ENCODE results near the gene NME9.

The NME9 gene

DNA sequence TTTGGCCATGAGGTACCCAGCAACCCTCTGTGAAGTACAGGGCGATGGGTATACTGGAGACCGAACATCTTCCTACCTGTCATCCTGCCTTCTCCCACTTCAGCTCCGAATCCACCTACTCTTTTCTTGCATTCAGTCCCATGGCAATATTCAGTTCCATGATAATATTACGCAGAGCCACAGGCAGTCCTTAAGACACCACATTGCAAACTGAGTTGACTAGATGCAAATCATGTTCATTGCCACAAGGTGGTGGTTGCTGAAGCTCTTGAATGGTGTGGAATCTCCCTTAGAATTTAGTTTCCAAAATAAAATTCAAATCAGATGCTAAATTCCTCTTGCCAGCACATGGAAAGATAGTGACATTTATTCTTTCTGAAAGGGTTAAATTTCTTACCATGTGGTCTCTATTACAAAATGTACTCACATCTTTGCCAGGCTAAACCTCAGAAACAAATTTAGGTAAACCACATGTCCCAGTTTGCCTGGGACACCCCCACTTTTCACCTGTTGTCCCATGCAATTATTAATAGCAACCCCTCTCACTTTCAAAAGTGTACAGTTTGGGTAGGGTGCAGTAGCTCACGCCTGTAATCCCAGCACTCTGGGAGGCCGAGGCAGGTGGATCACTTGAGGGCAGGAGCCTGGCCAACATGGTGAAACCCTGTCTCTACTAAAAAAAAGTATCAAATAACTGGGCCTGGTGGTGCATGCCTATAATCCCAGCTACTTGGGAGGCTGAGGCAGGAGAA, 1.7 kb upstream of the NME9 start:
- peak in 1 of 2 experiments; percentile 9 for DNase-seq

DNA sequence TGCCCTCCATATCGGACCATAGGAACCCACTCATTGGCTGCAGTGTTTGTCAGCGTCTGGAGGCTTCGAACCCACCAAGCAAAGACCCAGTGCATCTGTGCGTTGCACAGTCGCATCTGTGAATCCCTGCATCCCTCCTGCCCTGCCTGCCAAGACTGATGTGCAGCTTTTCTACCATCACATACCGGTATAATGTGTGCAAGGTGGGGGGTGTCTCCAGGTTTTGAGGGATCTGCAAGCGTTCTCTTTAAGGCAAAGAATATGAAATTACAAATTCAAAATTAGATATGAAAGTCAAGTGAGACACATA, 288 bp upstream of the NME9 start:
- no peak for DNase-seq

DNA sequence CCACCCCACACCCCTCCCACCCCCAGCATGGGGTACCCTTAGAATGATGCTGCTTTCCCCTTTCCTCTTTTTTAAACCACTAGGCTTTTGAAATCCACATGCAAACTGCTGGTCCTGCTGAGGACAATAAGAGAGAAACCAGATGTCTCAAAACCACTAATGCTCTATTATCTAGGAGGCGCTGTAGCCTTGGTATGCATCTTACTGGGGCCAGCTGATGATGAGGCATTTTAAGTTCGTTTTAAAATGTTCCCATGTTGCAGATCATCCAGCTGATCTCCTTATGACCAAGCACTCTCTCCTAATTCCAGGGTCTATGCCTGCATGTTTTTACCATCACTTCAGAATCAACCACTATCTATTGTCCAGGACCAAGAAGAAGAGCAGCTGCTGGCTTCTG, 1.3 kb downstream of the NME9 start:
- peak in 1 of 2 experiments; percentile 6 for DNase-seq

DNA sequence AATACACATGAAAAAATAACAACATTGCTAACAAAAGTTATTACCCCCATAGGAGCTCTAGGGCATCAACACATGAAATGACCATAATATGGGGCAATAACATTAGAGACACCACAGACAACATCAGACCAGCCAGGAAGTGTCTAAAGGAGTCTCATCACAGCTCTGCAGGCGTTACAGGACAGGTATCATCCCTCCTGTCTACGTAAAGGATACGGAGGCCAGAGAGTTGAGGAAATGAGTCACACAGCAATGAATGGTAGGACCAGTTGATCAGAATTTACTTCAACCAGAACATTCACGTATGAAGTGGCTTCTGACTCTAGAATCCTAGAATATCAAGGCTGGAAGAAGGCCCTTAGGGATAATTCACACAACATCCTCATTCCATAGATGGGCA, 1.8 kb downstream of the NME9 start:
- DNase-seq: no peak

DNA sequence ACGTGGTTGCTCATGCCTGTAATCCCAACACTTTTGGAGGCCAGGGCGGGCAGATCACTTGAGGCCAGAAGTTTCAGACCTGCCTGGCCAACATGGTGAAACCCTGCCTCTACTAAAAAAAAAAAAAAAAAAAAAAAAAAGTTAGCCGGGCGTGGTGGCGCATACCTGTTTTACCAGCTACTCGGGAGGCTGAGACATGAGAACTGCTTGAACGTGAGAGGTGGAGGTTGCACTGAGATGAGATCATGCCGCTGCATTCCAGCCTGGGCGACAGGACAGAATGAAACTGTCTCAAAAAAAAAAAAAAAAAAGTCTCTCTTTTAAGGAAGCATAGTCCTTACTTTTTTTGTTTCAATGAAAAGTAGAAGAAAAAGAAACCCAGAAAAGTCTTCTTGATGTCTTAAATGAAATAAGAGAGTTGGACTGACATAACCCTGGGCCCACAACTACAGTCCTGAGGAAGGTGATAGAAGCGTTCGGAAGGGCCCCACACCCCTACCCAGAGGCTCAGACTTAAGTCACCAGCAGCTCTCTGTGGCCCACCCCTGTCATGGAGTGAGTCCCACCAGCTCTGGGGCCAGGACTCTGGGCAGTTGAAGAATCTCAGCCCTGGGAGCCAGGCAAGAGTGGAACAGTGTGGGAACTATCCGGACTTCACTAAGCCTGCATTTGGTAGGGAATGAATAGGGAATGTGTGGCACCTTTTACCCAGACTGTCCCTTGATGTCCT, 2.6 kb downstream of the NME9 start:
- no peak for DNase-seq

DNA sequence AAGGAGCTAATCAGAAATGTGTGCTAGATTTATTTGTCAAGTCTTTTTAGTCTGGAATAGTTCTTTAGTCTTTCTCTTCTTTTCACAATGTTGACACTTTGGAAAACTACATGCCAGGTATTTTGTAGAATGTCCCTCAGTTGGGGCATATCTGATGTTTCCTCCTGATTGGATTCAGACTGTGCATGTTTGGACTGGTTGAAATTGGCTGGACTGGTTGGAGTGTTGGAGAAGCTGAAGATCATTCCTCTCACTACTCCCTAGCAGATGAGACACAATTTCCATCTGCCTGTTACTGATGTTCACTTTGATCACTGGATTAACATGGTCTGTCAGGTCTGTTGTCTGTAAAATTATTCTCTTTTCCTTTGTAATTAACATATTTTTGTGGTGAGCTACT, 3.7 kb downstream of the NME9 start:
- no peak for DNase-seq

DNA sequence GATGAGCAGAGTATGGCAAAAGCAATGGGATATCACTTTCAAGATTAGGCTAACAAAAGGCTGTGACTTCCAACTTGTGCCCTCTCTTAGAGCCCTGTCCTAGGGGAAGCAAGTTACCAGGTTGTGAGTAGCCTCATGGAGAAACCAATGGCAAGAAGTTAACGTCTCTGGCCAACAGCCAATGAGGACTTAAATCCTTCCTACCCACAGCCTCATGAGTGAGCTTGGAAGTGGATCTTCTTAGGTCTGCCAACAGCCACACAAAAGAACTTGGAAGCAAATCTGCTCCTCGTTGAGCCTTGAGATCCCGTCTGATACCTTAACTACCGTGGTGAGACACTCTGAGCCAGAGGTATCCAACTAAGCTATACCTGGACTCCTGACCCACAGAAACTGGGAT, 5.7 kb downstream of the NME9 start:
- DNase-seq: no peak

DNA sequence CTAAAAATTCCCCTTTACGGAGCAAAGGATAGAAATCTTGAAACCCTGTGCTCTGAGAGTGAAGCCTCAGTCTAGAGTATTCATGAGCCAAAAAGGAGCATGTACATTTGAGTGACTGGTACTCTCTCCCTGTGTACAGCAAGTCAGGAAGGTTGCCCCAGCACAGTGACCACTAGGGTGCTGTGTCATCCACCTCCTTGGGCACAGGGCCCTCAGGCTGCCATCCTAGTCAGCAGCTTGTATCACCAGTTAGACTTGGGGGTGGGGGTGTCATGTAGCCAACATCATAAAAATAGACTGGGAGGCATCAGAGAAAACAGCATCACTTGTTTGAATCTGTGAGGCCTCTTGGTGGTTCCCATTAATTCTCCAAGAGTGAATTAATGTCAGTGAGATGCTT, 12.0 kb downstream of the NME9 start:
- no peak for DNase-seq

DNA sequence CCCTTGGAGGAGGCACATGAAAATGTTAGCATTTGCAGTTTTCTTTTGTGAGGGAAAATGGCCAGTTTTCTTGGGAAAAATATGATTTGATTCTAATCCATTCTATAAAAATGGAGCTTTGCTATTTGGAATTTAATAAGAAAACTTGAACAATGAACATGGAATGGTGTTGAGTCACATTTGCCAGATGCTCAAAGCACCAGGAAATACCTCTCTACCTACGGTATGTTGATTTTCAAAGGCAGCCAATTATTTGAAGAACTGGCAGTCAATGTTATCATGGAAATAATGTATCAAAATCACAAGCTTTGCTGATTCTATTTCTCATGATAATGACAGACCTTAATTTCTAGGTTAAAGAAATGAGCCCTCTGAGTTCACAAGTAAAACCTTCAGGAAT, 14.9 kb downstream of the NME9 start:
- no peak for DNase-seq

DNA sequence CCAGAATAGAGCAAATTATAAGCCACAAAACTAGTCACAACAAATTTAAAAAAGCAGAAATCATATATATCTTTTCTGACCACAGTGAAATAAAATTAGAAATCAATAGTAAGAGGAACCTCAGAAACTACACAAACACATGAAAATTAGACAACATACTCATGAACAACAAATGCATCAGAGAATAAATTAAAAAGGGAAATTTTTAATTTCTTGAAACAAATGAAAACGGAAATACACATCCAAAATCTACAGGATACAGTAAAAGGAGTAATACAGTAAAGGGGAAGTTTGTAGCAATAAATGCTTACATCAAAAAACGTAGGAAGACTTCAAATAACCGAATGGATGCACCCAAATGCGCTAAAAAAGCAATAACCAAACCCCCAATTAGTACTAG, 19.2 kb downstream of the NME9 start:
- no peak for DNase-seq

DNA sequence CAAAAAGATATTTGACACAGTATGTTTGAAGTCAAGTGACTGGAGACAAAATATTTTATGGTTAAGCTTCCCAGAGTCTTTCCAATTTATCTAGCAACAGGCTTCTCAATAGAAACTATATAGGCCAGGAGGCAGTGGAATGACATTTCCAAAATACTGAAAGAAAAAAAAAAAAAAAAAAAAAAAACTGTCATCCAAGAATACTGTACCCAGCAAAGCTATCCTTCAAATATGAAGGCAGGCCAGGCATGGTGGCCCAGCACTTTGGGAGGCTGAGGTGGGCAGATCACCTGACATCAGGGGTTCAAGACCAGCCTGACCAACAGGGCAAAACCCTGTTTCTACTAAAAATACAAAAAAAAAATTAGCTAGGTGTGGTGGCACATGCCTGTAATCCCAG, 20.9 kb downstream of the NME9 start:
- DNase-seq: no peak

DNA sequence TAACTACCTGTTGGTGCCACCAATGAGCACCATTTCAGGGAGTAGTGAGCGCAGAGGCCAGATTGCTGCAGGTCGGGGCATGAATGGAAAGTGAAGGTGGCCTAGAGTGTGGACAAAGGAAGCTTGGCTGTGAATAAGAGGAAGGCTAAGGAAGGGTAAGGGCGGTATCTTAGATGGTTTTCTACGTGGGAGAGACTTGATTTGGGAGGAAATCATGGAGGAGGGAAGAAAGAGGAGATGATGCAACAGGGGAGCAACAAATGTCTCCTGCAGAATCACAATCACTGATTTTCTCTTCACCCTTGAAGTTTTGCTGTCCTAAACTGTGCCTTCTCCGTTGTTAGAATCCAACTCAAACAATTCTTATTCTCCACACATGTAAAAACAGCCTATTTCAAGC, 21.8 kb downstream of the NME9 start:
- DNase-seq: no peak

DNA sequence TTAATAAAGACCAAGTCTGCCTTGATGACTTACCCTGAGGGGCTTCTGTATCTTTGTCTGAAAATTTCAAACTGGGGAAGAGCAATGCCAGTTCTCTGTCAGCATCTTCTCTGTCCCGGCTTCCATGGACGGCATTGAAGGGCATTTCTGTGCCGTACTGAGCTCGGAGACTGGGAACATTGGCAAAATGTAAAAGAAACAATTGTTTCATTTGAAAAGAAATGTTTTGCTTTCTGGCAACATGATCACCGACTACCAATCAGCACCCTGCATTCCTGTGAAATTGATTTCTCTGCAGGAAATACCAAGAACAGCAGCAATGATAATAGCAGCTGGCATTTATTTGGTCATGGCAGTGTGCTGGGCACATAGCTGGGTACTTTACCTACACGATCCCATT, 26.2 kb downstream of the NME9 start:
- no peak for DNase-seq

DNA sequence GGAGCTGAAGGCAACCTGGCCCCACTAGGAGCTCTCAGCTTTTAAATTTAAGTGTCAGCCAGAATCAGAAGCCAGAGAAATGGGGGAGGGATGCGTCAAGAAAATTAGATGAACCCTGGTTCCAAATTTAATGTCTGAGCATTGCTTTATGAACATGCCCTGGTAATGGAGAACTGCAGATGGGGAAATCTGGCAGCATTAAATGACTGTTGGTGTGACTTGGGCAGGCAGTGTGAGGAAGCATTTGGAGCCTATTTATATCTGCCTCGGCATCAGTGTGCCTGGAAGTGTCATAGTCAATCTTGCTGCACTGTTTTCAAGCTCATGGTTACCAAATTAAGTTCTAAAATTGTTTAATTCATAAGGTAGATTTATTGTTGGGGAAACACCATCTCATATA, 29.0 kb downstream of the NME9 start:
- DNase-seq: no peak

DNA sequence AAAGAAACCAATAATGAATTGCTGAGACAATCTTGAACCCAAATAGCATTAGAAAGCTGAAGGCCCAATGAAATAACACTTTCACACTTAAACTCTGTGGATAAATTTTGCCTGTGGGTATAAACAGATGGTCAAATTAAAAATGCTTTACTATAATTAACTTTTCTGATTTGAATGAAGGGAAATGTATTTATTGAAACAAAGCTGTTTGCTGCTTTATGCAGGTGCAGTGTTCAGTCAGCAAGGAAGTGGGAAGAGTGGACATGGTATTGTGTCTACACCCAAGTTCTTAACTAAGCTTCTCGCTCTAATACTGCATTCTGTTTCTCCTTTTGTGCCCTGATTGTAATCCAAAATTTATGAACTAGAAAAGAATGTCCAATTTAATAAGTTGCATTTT, 31.8 kb downstream of the NME9 start:
- no peak for DNase-seq

DNA sequence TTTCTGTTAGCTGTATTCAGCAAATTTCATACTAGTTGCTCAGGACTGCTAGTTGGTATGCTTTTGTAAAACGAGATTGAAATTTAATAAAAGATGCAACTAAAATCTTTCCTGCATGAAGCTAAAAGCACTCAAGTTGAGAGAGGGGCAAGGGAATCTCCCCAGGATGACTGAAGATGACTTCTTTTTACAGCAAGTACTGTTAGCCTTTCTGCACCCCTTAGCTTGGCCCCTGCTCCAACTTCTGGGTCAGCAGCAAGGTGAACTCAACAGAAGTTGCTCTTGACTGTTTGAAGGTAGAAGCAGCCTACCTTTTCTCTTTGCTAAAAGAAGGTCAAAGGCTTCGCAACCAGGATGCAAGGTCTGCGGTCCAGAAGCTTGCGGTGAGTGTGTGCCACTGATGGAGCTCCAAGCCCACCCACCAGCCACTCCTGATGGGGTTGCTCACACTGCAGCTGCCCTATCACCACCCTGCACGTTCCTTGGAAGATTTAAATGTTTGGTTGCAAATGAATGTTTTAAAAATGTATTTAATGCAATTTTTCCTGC, 32.5 kb downstream of the NME9 start:
- no peak for DNase-seq

DNA sequence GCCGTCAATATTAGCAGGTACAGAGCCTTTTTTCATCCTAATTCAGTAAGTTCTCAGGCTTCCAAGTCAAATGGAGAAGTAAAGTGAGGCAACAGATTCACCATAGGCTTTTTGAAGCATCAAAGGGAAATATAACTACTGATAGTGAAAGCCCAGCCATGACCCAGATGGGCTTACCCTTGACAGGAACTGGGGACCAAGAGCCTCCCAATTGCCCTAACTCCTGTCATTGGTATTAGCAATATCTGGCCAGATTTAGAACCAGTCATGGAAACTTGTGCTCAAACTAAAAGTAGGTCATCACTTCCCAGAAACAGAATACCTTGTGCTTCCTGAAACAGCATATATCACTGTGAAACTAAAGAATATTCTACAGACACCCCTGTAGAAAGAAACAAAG, 33.0 kb downstream of the NME9 start:
- DNase-seq: no peak

DNA sequence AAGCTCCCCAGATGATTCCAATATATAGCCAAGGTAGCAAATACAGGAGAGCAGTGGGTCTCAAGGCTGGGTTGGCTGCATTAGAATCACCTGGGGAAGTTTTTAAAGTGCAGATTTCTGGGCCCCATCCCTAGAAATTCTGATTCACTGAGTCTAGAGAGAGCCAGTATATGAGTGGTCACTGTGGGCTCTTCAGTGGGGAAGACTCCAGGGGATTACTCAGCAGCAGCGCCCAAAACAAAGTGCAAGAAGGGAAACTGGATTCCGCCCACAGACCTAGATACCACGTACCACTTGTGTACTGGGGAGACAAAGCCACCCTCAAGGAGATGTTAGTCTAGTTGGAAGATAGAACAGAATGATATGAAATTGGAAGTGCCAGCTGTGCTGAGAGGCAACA, 40.0 kb downstream of the NME9 start:
- DNase-seq: no peak

DNA sequence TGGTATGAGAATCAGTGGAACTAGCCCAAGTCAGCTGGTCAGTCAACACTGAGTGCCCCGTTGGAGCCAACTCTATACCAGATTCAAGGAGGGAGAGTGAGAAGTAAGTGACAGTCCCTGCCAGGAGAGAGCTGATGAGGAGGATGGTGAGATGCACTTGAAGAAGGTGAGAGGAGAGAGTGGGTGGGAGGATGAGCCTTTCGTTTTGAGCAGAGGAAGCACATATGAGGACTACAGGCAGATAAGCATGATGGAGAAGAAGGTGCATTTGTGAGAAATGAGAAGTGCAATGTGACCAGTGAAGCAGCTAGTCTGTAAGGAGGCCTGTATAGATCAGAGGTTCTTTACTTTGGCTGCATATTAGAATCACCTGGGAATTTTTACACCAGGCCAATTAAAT, 40.4 kb downstream of the NME9 start:
- DNase-seq: no peak

DNA sequence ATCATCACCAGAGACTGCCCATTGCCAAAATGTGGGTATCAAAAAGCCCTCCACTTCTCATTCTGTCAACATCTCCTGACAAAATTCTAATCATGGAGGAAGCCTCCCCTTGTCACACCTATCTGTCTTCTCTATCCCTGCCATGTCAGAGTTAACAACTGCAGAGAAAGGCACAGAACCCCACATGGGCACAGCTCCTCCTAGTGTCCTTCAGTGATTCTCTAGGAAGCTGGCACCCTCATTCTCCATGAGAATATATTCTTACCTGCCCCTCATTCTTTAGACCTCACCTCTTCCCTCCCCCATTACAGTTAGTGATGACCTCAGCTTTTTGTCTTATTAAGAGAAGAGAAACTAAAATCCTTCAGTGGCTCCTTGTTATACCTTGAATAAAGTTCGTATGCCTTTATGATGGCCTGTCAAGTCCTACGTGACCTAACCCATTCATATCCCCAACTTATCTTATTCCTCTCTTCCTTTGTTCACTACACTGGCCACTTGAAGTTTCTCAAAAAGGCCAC, 44.6 kb downstream of the NME9 start:
- no peak for DNase-seq

DNA sequence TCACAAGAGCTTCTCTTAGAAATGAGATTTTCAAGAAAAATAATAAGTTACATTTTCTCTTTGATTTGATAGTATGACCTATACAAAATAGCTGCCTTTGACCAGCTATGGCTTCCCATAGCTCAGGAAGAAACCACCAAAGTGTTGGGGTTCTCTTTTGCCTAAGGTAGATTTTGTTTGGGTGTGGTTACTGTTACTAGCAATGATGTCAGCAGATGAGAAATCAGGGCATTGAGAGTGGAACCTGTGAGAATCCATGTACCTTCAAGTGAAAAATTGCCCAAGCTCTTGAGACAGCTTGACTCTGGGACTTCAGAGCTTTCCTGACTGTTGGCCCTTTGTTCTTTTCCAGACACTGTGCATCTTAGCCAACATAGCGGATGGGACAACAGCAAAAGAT, 45.6 kb downstream of the NME9 start:
- no peak for DNase-seq

DNA sequence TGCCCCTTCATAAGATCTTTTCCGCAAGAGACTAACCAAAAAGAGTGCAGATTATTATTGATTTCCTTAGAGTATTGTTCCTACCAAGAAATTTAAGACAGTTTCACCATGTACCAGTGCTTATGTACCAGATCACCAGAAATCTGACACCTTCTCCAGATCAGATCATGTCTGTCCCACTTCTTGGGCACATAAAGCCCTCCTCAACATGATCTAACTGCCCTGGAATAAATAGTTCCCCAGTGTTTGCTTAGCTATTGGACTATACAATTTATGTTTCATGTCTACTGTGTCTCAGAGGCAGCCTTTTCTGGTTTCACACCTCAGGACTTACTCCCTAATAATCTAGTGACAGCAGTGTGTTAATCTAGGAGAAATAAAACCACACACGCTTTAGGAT, 46.8 kb downstream of the NME9 start:
- no peak for DNase-seq

DNA sequence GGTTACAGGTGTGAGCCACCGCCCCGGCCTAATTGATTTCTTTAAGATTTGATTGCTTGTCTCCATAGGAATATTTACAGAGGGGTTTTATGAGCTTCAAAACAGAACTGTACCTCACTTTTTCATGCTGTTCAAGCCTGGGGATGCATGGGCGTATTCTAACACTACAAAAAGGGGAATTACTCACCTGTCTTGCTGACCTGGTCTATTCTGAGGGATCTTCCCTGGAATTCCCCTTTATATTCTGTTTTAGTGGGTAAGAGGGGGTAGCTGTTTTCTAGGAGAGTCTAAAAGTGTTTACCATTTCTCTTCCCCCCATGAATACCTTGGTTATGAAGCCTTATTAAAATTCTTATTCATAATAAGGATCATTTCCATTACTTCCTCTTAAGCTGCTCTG, 48.1 kb downstream of the NME9 start:
- DNase-seq: no peak

DNA sequence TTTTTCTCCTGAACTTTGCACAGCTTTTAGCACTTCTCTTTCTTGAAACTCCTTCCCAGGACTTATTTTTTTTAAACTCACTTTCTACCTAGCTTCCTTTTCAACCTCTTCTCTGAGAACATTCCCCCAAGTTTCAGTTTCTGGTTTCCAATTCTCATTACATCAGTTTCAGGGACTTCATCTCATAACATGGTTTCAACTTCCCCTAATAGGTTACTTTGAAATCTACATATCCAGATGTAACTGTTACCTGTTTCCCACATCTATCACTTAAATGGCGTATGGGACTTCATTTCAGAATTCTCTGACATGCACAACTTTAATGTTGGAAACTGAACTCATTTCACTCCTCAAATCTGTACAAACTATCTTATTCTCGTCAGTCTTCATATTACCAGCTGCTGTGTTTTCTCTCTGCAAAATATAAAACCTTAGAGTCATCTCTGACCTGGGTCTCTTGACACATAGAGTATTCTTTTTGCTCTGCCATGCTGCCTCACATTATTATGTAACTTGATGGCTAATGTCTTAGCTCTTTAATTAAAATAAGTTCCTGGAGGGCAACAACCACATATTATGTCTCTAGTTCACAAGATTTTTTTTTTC, 58.4 kb downstream of the NME9 start:
- no peak for DNase-seq

Data from SW 1271 (cell line).